Epithelial cell of esophagus (primary cell): ENCODE results near the gene TEX2.

Experiments used
- DNase-seq: peaks from one replicate; pipeline ENCODE4 v3.0.0; 2010; ENCODE audit warnings: low read depth
- H3K4me3 ChIP-seq: 2 replicates; pipeline ENCODE4 v1.5.1; 2011; ENCODE audit warnings: mild to moderate bottlenecking, low read length, control low read depth
- CTCF ChIP-seq: IDR thresholded peaks from 2 replicates; pipeline ENCODE4 v1.5.1; 2011; ENCODE audit warnings: low read depth, mild to moderate bottlenecking, low read length, control low read depth, inconsistent platforms; ENCODE audit not compliant: insufficient read depth; ENCODE audit errors: missing control alignments

The TEX2 gene

GRCh38 chr17:64158406-64158805 lies 104.7 kb downstream of the TEX2 start:
- no peak for TF ChIP-seq CTCF
- no peak overlapping the region for H3K4me3 ChIP-seq
- DNase-seq = no peak

- no peak for DNase-seq
- H3K4me3 ChIP-seq = no peak overlapping the region
- TF ChIP-seq CTCF = no peak
Measured at GRCh38 chr17:64157669-64158180, 105.3 kb downstream of the TEX2 start.

GRCh38 chr17:64156670-64157069 lies 106.4 kb downstream of the TEX2 start:
- no peak for DNase-seq
- no peak overlapping the region for H3K4me3 ChIP-seq
- TF ChIP-seq CTCF = no peak

GRCh38 chr17:64155751-64156544 lies 107.1 kb downstream of the TEX2 start:
- DNase-seq = no peak
- no peak overlapping the region for H3K4me3 ChIP-seq
- TF ChIP-seq CTCF = no peak

GRCh38 chr17:64155129-64155528 lies 107.9 kb downstream of the TEX2 start:
- H3K4me3 ChIP-seq = no peak overlapping the region
- no peak for DNase-seq
- TF ChIP-seq CTCF = no peak

- no peak for DNase-seq
- no peak for TF ChIP-seq CTCF
- H3K4me3 ChIP-seq = no peak overlapping the region
Measured at GRCh38 chr17:64154717-64155116, 108.3 kb downstream of the TEX2 start.

GRCh38 chr17:64154313-64154695 lies 108.8 kb downstream of the TEX2 start:
- no peak for DNase-seq
- no peak for TF ChIP-seq CTCF
- no peak overlapping the region for H3K4me3 ChIP-seq
